Muscle of back (tissue), 11 donors: ENCODE measurements around the gene POM121C. TPM values are rescaled to one million over a fixed set of nuclear protein-coding genes. Genes with fewer than 3 reads are reported as not detected.
"Not testable (repeated sequence)": the region's sequence is repeated elsewhere in the genome, so short reads cannot be mapped to it uniquely, and the experiment has no call there.

Source experiments
- DNase-seq, 3 donors: peaks; one replicate each; pipeline versions ENCODE4 v3.0.0 to v3.0.0-alpha.2; 2013
- polyA plus RNA-seq, 10 donors: library from polyadenylated mRNA; unstranded; fragments of 120-200 nt; gene quantifications; one replicate each; pipeline ENCODE4 v1.2.1, GENCODE V29; 2013; ENCODE audit not compliant: insufficient read length in 10 of 10

The POM121C gene
- polyA plus RNA-seq, 10 donors: 25.2 to 43.4 (median 36.0) TPM

DNA sequence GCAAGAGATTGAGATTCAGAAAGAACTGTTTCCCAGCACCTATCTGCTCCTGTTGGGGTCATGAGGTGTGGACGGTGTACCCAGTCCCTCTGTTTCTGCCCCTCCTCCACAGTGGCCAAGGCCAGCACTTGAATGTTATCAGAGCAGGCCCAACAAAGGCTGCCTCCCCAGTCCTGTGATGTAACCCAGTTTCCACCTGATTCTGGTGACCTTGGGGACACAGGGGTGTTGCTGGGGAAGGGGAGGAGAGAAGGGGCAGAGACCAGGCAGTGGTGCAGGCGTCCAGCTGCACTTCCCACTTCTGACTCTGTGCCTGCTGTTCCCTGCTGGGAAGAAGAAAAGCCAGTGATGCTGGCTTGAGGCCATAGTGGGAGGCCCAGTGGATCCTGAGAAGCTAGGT, 88.2 kb downstream of the POM121C start:
- not testable (repeated sequence) for DNase-seq

GRCh38 chr7:75395329-75395728, 90.8 kb downstream of the POM121C start, which contains the start of gene TRIM73:
TSS of gene TRIM73 (plus strand) at chr7:75395629. CDS start at chr7:75398934, 3,305 bp downstream.
- not testable (repeated sequence) for DNase-seq

- DNase-seq: not testable (repeated sequence)
These were observed 92.9 kb downstream of the POM121C start for GRCh38 chr7:75393194-75393593.

GRCh38 chr7:75374519-75375317, 111.4 kb downstream of the POM121C start:
- not testable (repeated sequence) for DNase-seq

GRCh38 chr7:75374144-75374518, 112.0 kb downstream of the POM121C start:
- not testable (repeated sequence) for DNase-seq

DNA sequence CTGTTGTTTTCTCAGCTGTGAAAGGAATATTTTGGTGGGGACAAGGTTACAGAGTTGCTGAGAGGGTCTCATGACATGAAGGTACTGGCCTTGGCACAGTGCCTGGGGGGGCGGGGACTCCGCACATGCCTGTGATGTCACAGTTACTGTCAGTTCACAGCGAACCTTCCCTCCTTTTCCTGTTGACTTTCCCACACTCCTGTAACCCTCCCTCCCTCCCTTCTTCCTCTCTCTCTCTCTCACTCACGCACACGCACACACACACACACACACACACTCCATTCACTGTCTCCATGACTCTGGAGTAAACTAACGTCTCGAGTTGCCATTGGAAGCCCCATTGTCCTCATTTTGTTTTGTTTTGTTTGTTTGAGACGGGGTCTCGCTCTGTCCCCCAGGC, 118.8 kb downstream of the POM121C start:
- not testable (repeated sequence) for DNase-seq

Other genes with a start within 250 kb of the POM121C start
- 1 to 10 TPM; 2.3 to 5.3 (median 2.8) TPM for gene TRIM73, start 90.7 kb downstream of the POM121C start, polyA plus RNA-seq
- 1 to 10 TPM; 1.1 to 4.4 (median 1.8) TPM for gene SPDYE5, start 6.0 kb upstream of the POM121C start, polyA plus RNA-seq